Activated CD4-positive, alpha-beta T cell treated with anti-CD3 and anti-CD28 coated beads for 48 hours (primary cell): ENCODE data around the gene SNTA1.
"Not testable (repeated sequence)": the region's sequence is repeated elsewhere in the genome, so short reads cannot be mapped to it uniquely, and the experiment has no call there.

Source experiments
- DNase-seq: peaks from one replicate; pipeline ENCODE4 v3.0.0-alpha.2; 2020

The SNTA1 gene

DNA sequence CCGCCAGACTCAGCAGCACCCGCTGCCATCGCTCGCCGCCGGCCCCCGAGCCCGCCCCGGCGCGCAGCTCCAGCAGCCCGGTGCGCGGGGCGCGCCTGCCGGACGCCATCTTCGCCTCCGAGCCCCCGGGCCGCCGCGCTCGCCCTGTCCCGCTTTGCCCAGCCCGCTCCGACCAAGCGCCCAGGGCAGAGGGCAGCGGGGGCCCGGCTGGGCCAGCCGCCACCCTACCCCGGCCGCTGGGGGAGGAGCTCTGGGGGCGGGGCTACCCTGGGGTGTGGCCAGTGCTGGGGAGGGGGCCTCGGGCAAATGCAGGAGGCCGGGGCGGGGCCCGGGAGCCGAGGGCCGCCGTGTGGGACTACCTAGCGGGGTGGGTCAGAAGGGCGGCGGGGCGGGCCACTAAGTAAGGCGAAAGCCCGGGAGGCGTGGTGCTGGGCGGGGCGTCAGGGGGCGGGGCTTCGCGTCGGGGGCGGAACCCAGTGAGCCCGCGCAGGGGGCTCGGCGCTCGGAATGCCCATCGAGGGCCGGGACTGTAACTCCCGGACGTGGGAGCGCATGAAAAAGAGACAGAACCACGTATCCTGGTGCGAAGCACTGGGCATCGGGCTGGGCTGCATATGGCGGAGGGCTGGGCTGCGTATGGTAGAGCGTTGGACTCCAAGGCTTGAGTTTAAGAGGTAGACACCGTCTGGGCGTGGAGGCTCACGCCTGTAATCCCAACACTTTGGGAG, at the start of gene SNTA1:
TSS of gene SNTA1 (minus strand) at position 252 of the 728 bp plus-strand sequence. CDS start at position 109, 143 bp downstream.
- DNase-seq = peak; percentile 91

DNA sequence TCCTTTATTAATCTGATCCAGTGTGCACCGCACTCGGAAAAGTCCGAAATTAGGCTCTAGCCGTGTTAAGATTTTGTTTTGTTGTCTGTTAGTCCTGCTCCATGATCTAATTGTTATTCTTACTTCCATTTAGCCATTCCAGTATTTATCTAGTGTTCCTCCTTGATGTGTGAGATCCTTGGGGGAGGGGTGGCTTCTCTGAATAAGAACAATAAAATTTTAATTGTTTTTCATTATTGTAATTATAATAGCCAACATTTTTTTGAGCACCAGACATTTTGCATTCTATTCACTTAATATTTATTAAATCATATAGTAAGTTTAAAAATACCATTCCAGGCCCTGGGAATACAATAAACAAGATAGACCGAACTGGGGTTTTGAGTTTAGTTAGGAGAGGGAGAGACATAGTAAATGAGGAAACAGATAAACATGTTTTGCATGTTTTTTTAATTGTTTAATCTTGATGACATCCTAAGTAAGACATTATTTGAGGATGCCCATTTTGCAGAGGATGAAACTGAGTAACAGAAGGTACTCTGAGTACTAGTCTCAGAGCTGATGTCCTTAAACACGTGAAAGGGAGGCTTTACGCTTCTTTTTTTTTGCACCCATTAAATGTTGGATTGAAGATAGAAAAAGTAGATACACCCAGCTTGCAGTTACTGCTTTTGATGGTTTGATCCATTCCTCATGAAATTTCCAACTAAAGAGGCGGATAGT, 47.5 kb upstream of the SNTA1 start:
- DNase-seq = no peak

- DNase-seq = no peak
Measured at GRCh38 chr20:33490023-33490933, 46.7 kb upstream of the SNTA1 start, which contains the start of gene CBFA2T2. CBFA2T2 (plus strand) TSS chr20:33490096; CDS start chr20:33490268, 172 bp downstream.

GRCh38 chr20:33489495-33490022, 46.0 kb upstream of the SNTA1 start:
- DNase-seq = peak; percentile 99

DNA sequence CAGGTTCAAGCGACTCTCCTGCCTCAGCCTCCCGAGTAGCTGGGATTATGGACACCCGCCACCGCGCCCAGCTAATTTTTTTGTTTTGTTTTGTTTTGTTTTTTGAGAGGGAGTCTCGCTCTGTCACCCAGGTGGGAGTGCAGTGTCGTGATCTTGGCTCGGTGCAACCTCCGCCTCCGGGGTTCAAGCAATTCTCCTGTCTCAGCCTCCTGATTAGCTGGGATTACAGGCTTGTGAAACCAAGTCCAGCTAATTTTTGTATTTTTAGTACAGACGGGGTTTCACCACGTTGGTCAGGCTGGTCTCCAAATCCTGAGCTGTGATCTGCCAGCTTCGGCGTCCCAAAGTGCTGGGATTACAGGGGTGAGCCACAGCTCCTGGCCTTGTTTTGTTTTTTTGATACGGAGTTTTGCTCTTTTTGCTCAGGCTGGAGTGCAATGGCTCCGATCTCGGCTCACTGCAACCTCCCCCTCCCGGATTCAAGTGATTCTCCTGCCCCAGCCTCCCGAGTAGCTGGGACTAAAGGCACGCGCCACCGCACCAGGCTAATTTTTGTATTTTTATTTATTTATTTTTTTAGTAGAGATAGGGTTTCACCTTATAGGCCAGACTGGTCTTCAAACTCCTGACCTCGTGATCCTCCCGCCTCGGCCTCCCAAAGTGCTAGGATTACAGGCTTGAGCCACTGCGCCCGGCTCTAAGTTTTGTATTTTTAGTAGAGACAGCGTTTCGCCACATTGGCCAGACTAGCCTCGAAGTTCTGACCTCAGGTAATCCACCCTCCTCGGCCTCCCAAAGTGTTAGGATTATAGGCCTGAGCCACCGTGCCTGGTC, 45.3 kb upstream of the SNTA1 start:
- not testable (repeated sequence) for DNase-seq

- DNase-seq = no peak
Measured at GRCh38 chr20:33488201-33488600, 44.6 kb upstream of the SNTA1 start.

- not testable (repeated sequence) for DNase-seq
Measured at GRCh38 chr20:33483186-33483585, 39.6 kb upstream of the SNTA1 start.

GRCh38 chr20:33482581-33482980, 39.0 kb upstream of the SNTA1 start:
- DNase-seq = no peak

DNA sequence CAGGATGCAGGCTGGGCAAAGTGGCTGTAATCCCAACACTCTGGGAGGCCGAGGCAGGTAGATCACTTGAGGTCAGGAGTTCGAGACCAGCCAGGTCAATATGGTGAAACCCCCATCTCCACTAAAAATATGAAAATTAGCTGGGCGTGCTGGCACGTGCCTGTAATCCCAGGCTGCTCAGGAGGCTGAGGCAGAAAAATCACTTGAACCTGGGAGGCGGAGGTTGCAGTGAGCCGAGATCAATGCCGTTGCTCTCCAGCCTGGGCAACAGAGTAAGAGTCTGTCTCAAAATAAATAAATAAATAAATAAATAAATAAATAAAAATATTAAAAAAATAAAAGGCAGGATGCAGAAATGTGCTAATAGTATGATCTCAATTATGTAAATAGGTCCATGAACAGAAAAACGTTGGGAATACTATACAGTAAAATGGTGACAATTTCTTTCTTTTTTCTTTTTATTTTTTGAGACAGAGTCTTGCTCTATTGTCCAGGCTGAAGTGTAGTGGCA, 37.9 kb upstream of the SNTA1 start:
- no peak for DNase-seq

DNA sequence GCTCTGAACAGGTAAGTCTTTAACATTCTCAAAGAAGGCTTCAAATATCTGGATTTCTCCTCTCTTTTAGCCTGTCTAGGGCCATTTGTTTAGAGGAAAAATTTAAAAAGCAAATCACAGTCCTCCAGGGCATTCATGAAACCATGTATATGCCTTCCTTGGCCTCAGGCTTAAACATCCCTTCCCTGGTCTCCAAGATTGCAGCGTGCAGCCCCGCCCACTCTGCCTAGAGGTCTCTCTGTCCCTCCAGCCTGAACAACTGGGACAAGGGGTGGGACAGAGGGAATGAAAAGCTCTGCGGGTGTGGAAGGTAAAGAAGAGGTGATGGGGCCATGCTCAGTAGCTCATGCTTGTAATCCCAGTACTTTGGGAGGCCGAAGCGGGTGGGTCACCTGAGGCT, 36.5 kb upstream of the SNTA1 start:
- no peak for DNase-seq

- no peak for DNase-seq
Measured at GRCh38 chr20:33477386-33478234, 34.0 kb upstream of the SNTA1 start.

GRCh38 chr20:33475381-33476152, 32.0 kb upstream of the SNTA1 start:
- DNase-seq = no peak

- DNase-seq = no peak
Measured at GRCh38 chr20:33474963-33475362, 31.4 kb upstream of the SNTA1 start.

- DNase-seq = no peak
Measured at GRCh38 chr20:33474097-33474873, 30.7 kb upstream of the SNTA1 start.

- no peak for DNase-seq
Measured at GRCh38 chr20:33472868-33473435, 29.4 kb upstream of the SNTA1 start.

DNA sequence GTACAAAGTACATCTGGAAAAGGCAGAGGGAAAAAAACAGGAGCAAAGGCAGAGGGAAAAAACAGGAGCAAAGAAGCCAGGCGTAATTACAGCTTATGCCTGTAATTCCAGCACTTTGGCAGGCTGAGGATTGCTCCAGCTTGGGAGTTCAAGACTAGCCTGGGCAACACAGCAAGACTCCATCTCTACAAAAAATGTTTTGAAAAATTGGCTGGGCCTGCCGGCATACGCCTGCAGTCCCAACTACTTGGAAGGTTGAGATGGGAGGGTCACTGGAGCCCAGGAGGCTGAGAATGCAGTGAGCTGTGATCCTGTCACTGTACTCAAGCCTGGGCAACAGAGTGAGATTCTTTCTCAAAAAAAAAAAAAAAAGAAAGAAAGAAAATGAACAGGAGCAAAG, 27.3 kb upstream of the SNTA1 start:
- DNase-seq = no peak

DNA sequence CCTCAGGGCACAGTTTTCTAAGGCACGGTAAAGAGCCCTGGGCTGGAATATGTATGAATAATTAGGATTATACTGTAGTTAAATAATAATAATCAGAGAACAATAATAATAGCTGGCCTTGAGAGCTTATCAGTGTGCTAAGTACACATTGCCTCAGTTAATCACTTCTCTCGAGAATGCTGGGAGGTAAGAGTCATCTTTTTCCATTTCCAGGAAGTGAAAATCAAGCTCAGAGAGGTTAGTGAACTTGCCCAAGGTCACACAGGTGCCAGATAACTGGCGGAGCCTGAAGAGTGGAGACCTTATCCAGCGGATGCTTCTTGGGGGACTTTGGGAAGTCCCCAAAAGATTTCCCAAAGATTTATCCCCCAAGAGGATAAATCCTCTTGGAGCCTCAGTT, 26.9 kb upstream of the SNTA1 start:
- DNase-seq = no peak

DNA sequence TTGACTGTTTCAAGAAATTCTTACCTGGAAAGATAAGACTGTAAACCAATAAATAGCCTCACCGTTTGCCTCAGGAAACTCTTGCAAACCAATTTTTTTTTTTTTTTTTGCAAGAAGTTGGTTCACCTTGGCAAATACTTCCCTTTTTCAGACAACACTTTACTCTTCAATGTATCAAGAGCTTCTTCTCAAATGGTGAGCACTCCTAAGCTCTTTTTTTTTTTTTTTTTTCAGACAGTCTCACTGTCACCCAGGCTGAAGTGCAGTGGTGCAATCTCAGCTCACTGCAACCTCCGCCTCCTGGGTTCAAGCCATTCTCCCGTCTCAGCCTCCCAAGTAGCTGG, 22.7 kb upstream of the SNTA1 start:
- DNase-seq = no peak
